Tibial nerve (tissue), 4 donors: ENCODE measurements around the gene EVI2B. TPM values are rescaled to one million over a fixed set of nuclear protein-coding genes. Genes with fewer than 3 reads are reported as not detected.
"Not testable (repeated sequence)": the region's sequence is repeated elsewhere in the genome, so short reads cannot be mapped to it uniquely, and the experiment has no call there.

ENCODE experiments used
- DNase-seq, 2 donors: peaks; one replicate each; pipeline ENCODE4 v3.0.0-alpha.2; 2019; ENCODE audit warnings: low spot score in 2 of 2
- H3K27ac ChIP-seq, 4 donors: fragments of 200-600 bp; sonication (generic) in 3 of 4; one replicate each; pipeline ENCODE4 v1.5.1; 2017 to 2019; ENCODE audit warnings: mild to moderate bottlenecking in 1 of 4
- H3K27me3 ChIP-seq, 2 donors: fragments of 200-600 bp; sonication (generic) in 1 of 2; one replicate each; pipeline versions ENCODE4 v1.5.1 to v1.6.0; 2017 to 2019
- H3K36me3 ChIP-seq, 3 donors: fragments of 200-600 bp; sonication (generic); one replicate each; pipeline ENCODE4 v1.5.1; 2018 to 2019
- H3K4me1 ChIP-seq, 4 donors: fragments of 200-600 bp; sonication (generic) in 3 of 4; one replicate each; pipeline ENCODE4 v1.5.1; 2017 to 2019
- H3K4me3 ChIP-seq, 4 donors: fragments of 200-600 bp; sonication (generic) in 3 of 4; one replicate each; pipeline ENCODE4 v1.5.1; 2017 to 2019; ENCODE audit warnings: mild to moderate bottlenecking in 1 of 4, moderate library complexity in 1 of 4
- H3K9me3 ChIP-seq, 4 donors: fragments of 200-600 bp; sonication (generic) in 3 of 4; one replicate each; pipeline ENCODE4 v1.5.1; 2017 to 2019
- EP300 ChIP-seq, 2 donors: sonication (generic); formaldehyde crosslinking; IDR thresholded peaks; one replicate each; pipeline ENCODE4 v1.6.1; 2017; ENCODE audit warnings: antibody characterized with exemption in 2 of 2, mild to moderate bottlenecking in 1 of 2
- POLR2A ChIP-seq, 2 donors: fragments of 450-650 bp; IDR thresholded peaks; one replicate each; pipeline ENCODE4 v1.6.1; 2017; ENCODE audit warnings: antibody characterized with exemption in 2 of 2, mild to moderate bottlenecking in 2 of 2, moderate library complexity in 2 of 2
- WGBS, 2 donors: methylation state at CpG; one replicate each; pipeline ENCODE4 v1.1.5; 2018; 5-methylcytosine and 5-hydroxymethylcytosine counted together
- total RNA-seq, 4 donors: library from RNA; depleted of rRNA; stranded (reverse); fragments of >200 nt; gene quantifications; one replicate each; pipeline ENCODE4 v1.1.0, GENCODE V29; 2016
- TF ChIP-seq, protein P1 (sequence below), 5 experiments: fragments of 200-600 bp in 3 of 5; fragments of 450-650 bp in 2 of 5; sonication (generic) in 3 of 5; IDR thresholded peaks; one replicate each; pipeline ENCODE4 v1.5.1; 2016 to 2019; ENCODE audit warnings: antibody characterized with exemption in 5 of 5, mild to moderate bottlenecking in 3 of 5, moderate library complexity in 2 of 5

Gene EVI2B
- total RNA-seq, 4 donors from 2014 or later = 5.7 to 9.9 (median 9.3) TPM

DNA sequence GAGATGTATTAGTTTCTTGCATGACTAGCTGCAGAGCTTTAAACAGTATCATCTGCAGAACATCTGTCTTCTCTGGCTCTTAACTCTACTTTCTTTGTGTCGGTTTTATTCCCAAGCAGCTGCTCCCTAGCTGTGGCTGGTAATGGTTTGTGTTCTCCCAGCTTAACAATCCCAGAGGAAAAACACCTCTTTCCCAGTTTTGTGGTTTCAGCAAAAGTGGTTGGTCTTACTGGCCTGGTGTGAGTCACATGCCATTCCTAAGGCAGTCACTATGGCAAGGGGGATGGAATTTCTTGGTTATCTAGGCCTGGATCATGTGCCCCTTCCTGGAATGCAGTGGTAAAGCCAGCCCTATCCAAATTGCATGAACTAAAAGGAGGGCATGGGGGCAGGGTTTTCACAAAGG lies 44.3 kb downstream of the EVI2B start:
- Histone ChIP-seq H3K9me3 (no peaks in the 10 kb centered on the region), H3K36me3 (peaks cover 0 to 60% (median 0%) of the 10 kb centered on the region in 3 donors), H3K4me3 (no peak overlapping the region), H3K27me3 (no peaks in the 10 kb centered on the region), H3K4me1 (peaks cover 0 to 34% (median 0%) of the 10 kb centered on the region in 4 donors), H3K27ac (peak overlapping the region in 2 of 4 donors; percentile 31 to 46)
- WGBS, 2 donors = 42 to 48% methylated on average over 1 of the region's 1 CpG
- TF ChIP-seq EP300 (IDR thresholded peaks at IDR 0.05) (peak in 1 of 2 donors; percentile 34), POLR2A (IDR thresholded peaks at IDR 0.05) (no peak)
- TF ChIP-seq, protein P1, sequence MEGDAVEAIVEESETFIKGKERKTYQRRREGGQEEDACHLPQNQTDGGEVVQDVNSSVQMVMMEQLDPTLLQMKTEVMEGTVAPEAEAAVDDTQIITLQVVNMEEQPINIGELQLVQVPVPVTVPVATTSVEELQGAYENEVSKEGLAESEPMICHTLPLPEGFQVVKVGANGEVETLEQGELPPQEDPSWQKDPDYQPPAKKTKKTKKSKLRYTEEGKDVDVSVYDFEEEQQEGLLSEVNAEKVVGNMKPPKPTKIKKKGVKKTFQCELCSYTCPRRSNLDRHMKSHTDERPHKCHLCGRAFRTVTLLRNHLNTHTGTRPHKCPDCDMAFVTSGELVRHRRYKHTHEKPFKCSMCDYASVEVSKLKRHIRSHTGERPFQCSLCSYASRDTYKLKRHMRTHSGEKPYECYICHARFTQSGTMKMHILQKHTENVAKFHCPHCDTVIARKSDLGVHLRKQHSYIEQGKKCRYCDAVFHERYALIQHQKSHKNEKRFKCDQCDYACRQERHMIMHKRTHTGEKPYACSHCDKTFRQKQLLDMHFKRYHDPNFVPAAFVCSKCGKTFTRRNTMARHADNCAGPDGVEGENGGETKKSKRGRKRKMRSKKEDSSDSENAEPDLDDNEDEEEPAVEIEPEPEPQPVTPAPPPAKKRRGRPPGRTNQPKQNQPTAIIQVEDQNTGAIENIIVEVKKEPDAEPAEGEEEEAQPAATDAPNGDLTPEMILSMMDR (IDR thresholded peaks at IDR 0.05) = no peak
- no peak for DNase-seq

DNA sequence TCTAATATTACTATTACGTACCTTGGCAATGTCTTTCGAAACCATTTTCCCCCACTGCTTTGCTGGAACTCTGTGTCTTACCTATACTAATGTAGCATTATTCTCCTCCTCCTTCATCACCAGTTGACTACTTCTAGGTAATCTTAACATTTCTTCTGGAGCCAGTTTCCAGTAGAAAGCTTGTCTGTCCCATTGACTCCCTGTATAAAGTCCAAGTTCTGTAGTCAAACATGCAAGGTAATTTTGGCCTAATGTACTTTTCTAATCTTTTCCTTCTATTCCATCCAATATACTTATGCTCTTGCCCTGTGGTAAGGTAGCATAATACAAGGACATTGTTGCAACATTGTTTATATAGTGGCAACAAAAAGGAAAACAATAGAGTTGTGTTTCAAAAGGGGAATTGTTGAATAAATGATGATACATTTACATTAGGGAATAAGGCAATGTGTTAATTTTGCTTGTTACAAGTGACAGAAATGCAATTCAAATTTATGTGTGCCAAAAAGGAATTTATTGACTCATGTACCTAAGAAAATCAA lies 44.7 kb downstream of the EVI2B start:
- Histone ChIP-seq H3K9me3 (no peaks in the 10 kb centered on the region), H3K27ac (peak overlapping the region in 1 of 4 donors; percentile 46), H3K4me3 (no peak overlapping the region), H3K4me1 (peaks cover 0 to 29% (median 0%) of the 10 kb centered on the region in 4 donors), H3K27me3 (no peaks in the 10 kb centered on the region), H3K36me3 (peaks cover 0 to 60% (median 0%) of the 10 kb centered on the region in 3 donors)
- 94 to 99% methylated on average over 2 of the region's 2 CpGs for WGBS, 2 donors
- TF ChIP-seq POLR2A (IDR thresholded peaks at IDR 0.05) (no peak), EP300 (IDR thresholded peaks at IDR 0.05) (no peak)
- TF ChIP-seq, protein P1 (IDR thresholded peaks at IDR 0.05) = no peak
- DNase-seq = no peak

- H3K4me1 ChIP-seq = peaks cover 0 to 18% (median 0%) of the 10 kb centered on the region in 4 donors
- peaks cover 0 to 62% (median 0%) of the 10 kb centered on the region in 3 donors for H3K36me3 ChIP-seq
- TF ChIP-seq EP300 (IDR thresholded peaks at IDR 0.05) (no peak), POLR2A (IDR thresholded peaks at IDR 0.05) (no peak)
- TF ChIP-seq, protein P1 (IDR thresholded peaks at IDR 0.05) = no peak
- no peak overlapping the region for H3K27ac ChIP-seq
- no peak overlapping the region for H3K4me3 ChIP-seq
- no peak for DNase-seq
- H3K27me3 ChIP-seq = no peaks in the 10 kb centered on the region
- 93 to 96% methylated on average over 2 of the region's 2 CpGs for WGBS, 2 donors
- H3K9me3 ChIP-seq = no peaks in the 10 kb centered on the region
These were observed 47.8 kb downstream of the EVI2B start for GRCh38 chr17:31266042-31266441.

GRCh38 chr17:31262923-31263322 lies 50.9 kb downstream of the EVI2B start:
- H3K27me3 ChIP-seq, DNase-seq, H3K27ac ChIP-seq, H3K4me1 ChIP-seq, H3K9me3 ChIP-seq, H3K4me3 ChIP-seq: not testable (repeated sequence)
- 92 to 94% methylated on average over 1 of the region's 1 CpG for WGBS, 2 donors
- H3K36me3 ChIP-seq = peaks cover 0 to 54% (median 0%) of the 10 kb centered on the region in 3 donors

DNA sequence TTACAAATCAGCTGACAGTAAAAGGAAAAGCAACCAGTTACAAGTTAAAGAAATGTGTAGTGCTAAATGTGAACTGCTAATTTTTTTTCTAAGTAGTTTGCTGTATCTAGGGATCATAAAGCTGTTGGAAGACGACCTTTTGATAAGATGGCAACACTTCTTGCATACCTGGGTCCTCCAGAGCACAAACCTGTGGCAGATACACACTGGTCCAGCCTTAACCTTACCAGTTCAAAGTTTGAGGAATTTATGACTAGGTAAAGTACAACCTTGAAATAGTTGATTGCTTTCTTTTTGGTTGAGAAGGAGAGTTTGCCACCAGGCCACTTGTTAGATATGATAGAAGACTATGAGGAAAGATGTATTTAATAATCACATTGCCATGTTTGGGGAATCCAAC lies 52.3 kb downstream of the EVI2B start:
- Histone ChIP-seq H3K27me3 (no peaks in the 10 kb centered on the region), H3K27ac (no peak overlapping the region), H3K36me3 (peaks cover 0 to 46% (median 0%) of the 10 kb centered on the region in 3 donors), H3K4me1 (no peaks in the 10 kb centered on the region), H3K9me3 (no peaks in the 10 kb centered on the region), H3K4me3 (no peak overlapping the region)
- DNase-seq = no peak
- TF ChIP-seq EP300 (IDR thresholded peaks at IDR 0.05) (no peak), POLR2A (IDR thresholded peaks at IDR 0.05) (no peak)
- TF ChIP-seq, protein P1 (IDR thresholded peaks at IDR 0.05) = no peak
- WGBS, 2 donors = 71 to 82% methylated on average over 1 of the region's 1 CpG
